ENCODE results near the gene PLEKHA4. TPM values are rescaled to one million over a fixed set of nuclear protein-coding genes. Genes with fewer than 3 reads are reported as not detected.

PLEKHA4 gene
- total and polyA plus RNA-seq, 9 of the 15 experiments (the other 6 are each of a cell fraction or from before 2014, with no cell fraction given), result 0.07 to 30.8 (median 11.4) TPM

DNA sequence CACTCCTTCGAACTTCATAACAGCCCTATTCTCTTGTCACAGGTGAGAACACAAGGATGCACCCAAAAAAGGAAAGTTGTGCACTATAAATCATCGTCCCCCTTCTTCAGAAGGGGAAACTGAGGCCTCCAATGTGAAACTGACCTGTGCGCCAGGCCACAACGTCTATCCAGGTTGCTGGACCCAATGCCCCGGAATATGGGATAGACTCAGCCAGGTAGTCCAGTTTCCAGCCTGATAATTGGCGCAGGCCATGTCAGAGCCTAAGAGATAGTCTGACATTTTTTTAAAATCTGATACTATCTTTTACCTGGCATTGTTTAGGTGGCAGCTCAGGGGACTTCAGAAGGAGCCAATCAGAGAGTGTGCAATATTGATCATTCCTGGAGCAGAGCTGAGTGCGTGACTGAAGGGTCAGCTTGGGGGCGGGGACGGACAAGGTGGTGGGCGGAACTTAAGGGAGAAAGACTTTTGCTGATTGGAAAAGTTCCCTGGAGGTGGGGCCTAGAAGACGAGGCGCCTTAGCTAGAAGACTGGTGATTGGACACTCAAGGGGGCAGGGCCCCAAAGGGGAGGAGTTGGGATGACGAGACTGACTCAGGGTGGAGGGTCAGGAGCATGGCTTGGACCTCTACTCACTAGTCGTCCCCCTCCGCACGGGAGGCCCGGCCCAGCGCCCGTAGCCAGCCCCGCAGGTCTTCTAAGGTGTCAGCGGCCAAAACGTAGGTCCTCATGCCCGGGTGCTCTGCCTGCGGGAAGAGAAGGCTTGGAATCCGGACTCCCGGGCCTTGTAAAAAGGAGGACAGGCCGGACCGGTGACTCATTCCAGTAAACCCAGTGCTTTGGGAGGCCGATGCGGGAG is 8.5 kb downstream of the PLEKHA4 start (continued):
- TF ChIP-seq C11orf30 (IDR thresholded peaks at IDR 0.05; ENCODE audit: low read depth) (peak; percentile 72), ELF4 (CRISPR knock-in tag; IDR thresholded peaks at IDR 0.05) (no peak), ZNF384 (IDR thresholded peaks at IDR 0.05; ENCODE audit: low read depth, low read length) (no peak), STAT5B (CRISPR knock-in tag; IDR thresholded peaks at IDR 0.05) (no peak), NFE2 (IDR thresholded peaks at IDR 0.05; ENCODE audit: low read depth) (peak; percentile 42), CHD2 (IDR thresholded peaks at IDR 0.05; ENCODE audit: low read depth, low read length) (peak; percentile 32; the same call in 1 of the 2 replicates), SMARCB1 (IDR thresholded peaks at IDR 0.05; ENCODE audit: insufficient read length, low read depth) (no peak), TAF7 (tag; IDR thresholded peaks at IDR 0.05) (no peak), TAF1 (IDR thresholded peaks at IDR 0.05; ENCODE audit: control insufficient read depth, extremely low read depth, insufficient read depth, low read length, severe bottlenecking) (peak; percentile 61), LCOR (CRISPR knock-in tag; IDR thresholded peaks at IDR 0.05) (0 out of 2 replicates have a peak, but pooled peaks have one; percentile 4), ATF1 (CRISPR knock-in tag; IDR thresholded peaks at IDR 0.05) (no peak), ATF1 (tag; IDR thresholded peaks at IDR 0.05) (peak; percentile 84), ATF7 (IDR thresholded peaks at IDR 0.05) (peak; percentile 83)
- TF ChIP-seq, protein P1, sequence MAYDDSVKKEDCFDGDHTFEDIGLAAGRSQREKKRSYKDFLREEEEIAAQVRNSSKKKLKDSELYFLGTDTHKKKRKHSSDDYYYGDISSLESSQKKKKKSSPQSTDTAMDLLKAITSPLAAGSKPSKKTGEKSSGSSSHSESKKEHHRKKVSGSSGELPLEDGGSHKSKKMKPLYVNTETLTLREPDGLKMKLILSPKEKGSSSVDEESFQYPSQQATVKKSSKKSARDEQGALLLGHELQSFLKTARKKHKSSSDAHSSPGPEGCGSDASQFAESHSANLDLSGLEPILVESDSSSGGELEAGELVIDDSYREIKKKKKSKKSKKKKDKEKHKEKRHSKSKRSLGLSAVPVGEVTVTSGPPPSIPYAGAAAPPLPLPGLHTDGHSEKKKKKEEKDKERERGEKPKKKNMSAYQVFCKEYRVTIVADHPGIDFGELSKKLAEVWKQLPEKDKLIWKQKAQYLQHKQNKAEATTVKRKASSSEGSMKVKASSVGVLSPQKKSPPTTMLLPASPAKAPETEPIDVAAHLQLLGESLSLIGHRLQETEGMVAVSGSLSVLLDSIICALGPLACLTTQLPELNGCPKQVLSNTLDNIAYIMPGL (CRISPR knock-in tag; IDR thresholded peaks at IDR 0.05), result 0 out of 2 replicates have a peak, but pooled peaks have one; percentile 35
- TF ChIP-seq, protein P2, sequence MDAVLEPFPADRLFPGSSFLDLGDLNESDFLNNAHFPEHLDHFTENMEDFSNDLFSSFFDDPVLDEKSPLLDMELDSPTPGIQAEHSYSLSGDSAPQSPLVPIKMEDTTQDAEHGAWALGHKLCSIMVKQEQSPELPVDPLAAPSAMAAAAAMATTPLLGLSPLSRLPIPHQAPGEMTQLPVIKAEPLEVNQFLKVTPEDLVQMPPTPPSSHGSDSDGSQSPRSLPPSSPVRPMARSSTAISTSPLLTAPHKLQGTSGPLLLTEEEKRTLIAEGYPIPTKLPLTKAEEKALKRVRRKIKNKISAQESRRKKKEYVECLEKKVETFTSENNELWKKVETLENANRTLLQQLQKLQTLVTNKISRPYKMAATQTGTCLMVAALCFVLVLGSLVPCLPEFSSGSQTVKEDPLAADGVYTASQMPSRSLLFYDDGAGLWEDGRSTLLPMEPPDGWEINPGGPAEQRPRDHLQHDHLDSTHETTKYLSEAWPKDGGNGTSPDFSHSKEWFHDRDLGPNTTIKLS (IDR thresholded peaks at IDR 0.05; ENCODE audit: borderline replicate concordance, low read depth), result no peak; the same call in 1 of the 2 replicates
- TF ChIP-seq, protein P3, sequence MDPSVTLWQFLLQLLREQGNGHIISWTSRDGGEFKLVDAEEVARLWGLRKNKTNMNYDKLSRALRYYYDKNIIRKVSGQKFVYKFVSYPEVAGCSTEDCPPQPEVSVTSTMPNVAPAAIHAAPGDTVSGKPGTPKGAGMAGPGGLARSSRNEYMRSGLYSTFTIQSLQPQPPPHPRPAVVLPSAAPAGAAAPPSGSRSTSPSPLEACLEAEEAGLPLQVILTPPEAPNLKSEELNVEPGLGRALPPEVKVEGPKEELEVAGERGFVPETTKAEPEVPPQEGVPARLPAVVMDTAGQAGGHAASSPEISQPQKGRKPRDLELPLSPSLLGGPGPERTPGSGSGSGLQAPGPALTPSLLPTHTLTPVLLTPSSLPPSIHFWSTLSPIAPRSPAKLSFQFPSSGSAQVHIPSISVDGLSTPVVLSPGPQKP (CRISPR knock-in tag; IDR thresholded peaks at IDR 0.05), result no peak
- TF ChIP-seq, protein P4, sequence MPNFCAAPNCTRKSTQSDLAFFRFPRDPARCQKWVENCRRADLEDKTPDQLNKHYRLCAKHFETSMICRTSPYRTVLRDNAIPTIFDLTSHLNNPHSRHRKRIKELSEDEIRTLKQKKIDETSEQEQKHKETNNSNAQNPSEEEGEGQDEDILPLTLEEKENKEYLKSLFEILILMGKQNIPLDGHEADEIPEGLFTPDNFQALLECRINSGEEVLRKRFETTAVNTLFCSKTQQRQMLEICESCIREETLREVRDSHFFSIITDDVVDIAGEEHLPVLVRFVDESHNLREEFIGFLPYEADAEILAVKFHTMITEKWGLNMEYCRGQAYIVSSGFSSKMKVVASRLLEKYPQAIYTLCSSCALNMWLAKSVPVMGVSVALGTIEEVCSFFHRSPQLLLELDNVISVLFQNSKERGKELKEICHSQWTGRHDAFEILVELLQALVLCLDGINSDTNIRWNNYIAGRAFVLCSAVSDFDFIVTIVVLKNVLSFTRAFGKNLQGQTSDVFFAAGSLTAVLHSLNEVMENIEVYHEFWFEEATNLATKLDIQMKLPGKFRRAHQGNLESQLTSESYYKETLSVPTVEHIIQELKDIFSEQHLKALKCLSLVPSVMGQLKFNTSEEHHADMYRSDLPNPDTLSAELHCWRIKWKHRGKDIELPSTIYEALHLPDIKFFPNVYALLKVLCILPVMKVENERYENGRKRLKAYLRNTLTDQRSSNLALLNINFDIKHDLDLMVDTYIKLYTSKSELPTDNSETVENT (CRISPR knock-in tag; IDR thresholded peaks at IDR 0.05), result peak; percentile 44; the same call in 1 of the 2 replicates
- TF ChIP-seq, protein P5, sequence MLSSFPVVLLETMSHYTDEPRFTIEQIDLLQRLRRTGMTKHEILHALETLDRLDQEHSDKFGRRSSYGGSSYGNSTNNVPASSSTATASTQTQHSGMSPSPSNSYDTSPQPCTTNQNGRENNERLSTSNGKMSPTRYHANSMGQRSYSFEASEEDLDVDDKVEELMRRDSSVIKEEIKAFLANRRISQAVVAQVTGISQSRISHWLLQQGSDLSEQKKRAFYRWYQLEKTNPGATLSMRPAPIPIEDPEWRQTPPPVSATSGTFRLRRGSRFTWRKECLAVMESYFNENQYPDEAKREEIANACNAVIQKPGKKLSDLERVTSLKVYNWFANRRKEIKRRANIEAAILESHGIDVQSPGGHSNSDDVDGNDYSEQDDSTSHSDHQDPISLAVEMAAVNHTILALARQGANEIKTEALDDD (IDR thresholded peaks at IDR 0.05), result peak; percentile 94
- TF ChIP-seq, protein P6, sequence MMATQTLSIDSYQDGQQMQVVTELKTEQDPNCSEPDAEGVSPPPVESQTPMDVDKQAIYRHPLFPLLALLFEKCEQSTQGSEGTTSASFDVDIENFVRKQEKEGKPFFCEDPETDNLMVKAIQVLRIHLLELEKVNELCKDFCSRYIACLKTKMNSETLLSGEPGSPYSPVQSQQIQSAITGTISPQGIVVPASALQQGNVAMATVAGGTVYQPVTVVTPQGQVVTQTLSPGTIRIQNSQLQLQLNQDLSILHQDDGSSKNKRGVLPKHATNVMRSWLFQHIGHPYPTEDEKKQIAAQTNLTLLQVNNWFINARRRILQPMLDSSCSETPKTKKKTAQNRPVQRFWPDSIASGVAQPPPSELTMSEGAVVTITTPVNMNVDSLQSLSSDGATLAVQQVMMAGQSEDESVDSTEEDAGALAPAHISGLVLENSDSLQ (IDR thresholded peaks at IDR 0.05), result peak; percentile 83
